ENCODE results near the gene PITPNB. TPM values are rescaled to one million over a fixed set of nuclear protein-coding genes. Genes with fewer than 3 reads are reported as not detected.

Gene PITPNB
- total RNA-seq, 1 donor, result 29.4 TPM

DNA sequence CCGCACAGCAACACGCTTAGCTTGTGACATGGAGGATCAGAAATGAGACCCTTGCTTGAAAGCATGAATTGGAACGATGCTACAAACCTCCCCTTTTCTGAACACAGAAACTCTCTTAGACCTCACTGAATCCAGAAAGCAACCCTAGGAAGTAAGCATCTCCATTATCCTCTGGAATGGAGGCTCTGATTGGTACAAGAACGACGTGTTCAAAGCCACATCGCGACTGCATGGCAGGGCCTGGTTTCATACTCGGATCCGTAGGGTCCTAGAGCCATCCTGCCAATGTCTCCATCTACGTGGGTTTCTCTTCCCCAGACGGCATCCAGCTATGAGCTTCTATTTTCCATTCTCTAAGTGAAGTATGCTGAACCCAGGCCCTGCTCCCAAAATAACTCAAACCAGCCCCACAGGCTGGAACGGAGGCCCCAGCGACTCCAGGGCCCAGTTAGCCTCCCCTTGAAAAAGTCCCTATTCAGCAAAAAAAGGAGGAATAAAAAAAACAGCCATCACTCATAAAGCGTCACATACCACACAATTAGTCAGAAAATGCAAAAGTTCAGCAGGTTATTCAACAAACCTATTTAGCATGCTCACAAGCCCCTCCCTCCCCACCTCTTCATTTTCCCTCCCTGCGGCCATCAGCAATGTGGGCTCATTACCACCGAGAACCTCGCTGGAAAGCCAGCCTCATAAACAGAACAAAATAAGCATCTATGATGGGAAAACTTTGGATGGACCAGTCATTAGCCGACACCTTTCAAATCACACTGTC lies 110.4 kb downstream of the PITPNB start:
- TF ChIP-seq, protein P1, sequence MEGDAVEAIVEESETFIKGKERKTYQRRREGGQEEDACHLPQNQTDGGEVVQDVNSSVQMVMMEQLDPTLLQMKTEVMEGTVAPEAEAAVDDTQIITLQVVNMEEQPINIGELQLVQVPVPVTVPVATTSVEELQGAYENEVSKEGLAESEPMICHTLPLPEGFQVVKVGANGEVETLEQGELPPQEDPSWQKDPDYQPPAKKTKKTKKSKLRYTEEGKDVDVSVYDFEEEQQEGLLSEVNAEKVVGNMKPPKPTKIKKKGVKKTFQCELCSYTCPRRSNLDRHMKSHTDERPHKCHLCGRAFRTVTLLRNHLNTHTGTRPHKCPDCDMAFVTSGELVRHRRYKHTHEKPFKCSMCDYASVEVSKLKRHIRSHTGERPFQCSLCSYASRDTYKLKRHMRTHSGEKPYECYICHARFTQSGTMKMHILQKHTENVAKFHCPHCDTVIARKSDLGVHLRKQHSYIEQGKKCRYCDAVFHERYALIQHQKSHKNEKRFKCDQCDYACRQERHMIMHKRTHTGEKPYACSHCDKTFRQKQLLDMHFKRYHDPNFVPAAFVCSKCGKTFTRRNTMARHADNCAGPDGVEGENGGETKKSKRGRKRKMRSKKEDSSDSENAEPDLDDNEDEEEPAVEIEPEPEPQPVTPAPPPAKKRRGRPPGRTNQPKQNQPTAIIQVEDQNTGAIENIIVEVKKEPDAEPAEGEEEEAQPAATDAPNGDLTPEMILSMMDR (IDR thresholded peaks at IDR 0.05; ENCODE audit: insufficient read depth, low read depth, low read length), result no peak
- DNase-seq (ENCODE audit: low read depth), result no peak
- H3K4me3 ChIP-seq (ENCODE audit: low read depth, low read length), result no peak overlapping the region

- DNase-seq (ENCODE audit: low read depth), result no peak
- no peak overlapping the region for H3K4me3 ChIP-seq (ENCODE audit: low read depth, low read length)
- TF ChIP-seq, protein P1 (IDR thresholded peaks at IDR 0.05; ENCODE audit: insufficient read depth, low read depth, low read length), result no peak
Observed at GRCh38 chr22:27805841-27806240, 113.2 kb downstream of the PITPNB start.

DNA sequence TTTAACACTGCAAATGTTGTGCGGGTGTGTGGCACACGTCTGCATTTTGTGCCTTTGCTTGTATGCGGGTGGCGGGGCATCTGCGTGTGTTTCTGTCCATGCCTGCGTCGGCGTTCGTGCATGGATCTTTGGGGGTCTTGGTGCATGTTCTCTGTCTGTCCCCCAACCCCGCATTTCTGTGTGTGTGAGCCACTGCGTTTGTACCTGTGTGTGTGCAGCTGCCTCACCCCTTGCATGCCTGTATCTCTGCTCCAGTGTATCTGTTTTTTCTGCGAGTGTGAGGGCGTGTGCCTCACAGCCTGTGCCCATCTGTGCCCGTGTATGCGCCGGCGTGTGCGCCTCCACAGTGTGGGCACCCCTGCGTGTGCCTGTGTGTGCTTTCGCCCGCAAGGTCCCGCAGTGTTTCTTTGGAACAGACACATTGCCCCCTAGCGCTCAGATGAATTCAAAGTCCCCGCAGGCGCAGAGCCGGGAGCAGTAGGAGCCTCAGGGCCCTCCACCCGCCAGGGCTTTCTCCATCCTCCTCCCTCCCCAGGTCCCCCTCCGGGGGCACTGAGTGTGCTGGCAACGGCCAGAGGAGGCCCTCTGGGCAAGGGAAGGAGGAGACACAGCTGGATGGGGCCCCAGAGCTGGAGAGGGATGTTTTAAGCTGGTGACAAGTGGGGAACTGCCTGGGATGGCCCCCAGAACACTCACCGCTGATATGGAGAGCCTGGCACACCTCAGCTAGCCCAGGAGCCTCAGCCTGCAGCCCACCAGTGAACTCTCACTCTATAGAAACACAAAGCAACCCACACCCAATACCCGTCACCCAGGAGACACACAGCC lies 114.4 kb downstream of the PITPNB start:
- DNase-seq (ENCODE audit: low read depth), result peak; percentile 69
- no peak overlapping the region for H3K4me3 ChIP-seq (ENCODE audit: low read depth, low read length)
- TF ChIP-seq, protein P1 (IDR thresholded peaks at IDR 0.05; ENCODE audit: insufficient read depth, low read depth, low read length), result peak; percentile 74

DNA sequence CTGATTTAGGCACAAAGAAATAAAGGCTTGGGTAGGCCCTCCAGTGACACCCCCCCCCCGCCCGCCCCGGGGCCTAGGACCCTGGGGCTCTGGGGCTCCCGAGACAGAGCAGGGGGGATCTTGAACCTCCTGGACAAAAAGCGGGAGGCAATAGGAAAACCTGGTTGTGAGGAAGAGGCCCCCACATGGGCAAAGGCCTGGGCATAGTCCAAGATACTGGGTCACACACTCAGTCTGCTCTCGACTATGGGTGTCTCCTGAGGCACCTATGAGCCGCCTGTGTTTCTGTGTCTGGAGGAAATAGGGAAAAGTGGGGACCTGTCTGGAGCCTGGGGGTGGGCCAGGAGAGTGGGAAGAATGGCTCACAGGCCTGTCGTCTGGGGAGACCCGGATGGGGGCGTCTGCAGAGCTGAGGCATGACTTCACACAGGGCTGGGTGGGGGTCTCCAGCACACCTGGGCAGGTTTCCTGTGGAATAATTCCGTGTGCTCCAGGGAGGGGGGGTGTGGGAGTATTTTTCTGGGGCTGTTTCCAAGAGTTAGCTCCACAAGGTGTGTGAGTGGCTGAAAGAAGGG lies 115.1 kb downstream of the PITPNB start:
- H3K4me3 ChIP-seq (ENCODE audit: low read depth, low read length), result no peak overlapping the region
- TF ChIP-seq, protein P1 (IDR thresholded peaks at IDR 0.05; ENCODE audit: insufficient read depth, low read depth, low read length), result no peak
- DNase-seq (ENCODE audit: low read depth), result no peak

- peak; percentile 3 for DNase-seq (ENCODE audit: low read depth)
- peak overlapping the region; percentile 76 for H3K4me3 ChIP-seq (ENCODE audit: low read depth, low read length)
- TF ChIP-seq, protein P1 (IDR thresholded peaks at IDR 0.05; ENCODE audit: insufficient read depth, low read depth, low read length), result no peak
Observed at GRCh38 chr22:27802346-27803073, 116.5 kb downstream of the PITPNB start.

Small RNA genes within 50 kb of the gene (small RNA-seq; reads per million reads assigned to genes)
- gene MIR3199-1 (not detected), gene RF02198 (not detected)

Other genes with a start within 250 kb of the PITPNB start
- 0.86 and 3.9 TPM in 2 replicates for gene MN1, start 117.5 kb downstream of the PITPNB start, total RNA-seq

All from fibroblast of villous mesenchyme (primary cell).